Measurements from ENCODE around the gene ABCA13. TPM values are rescaled to one million over a fixed set of nuclear protein-coding genes. Genes with fewer than 3 reads are reported as not detected.

ABCA13 gene
- total RNA-seq, 1 donor from 2014 or later = 0.34 TPM

- no peak overlapping the region for H3K4me2 ChIP-seq (ENCODE audit: low read length)
- TF ChIP-seq CTCF (IDR thresholded peaks at IDR 0.05; ENCODE audit: insufficient read depth, low read depth, low read length) (no peak), EZH2 (IDR thresholded peaks at IDR 0.05; ENCODE audit: insufficient read depth, low read length) (no peak)
- no peaks in the 10 kb centered on the region for H4K20me1 ChIP-seq (ENCODE audit: insufficient read depth, low read length)
- no peaks in the 10 kb centered on the region for H3K4me1 ChIP-seq (ENCODE audit: insufficient read depth, low read length)
- no peaks in the 10 kb centered on the region for H3K79me2 ChIP-seq (ENCODE audit: insufficient read depth, low read length)
- no peak overlapping the region for H2AFZ ChIP-seq (ENCODE audit: low read depth, low read length)
- no peak for DNase-seq (ENCODE audit: low read depth)
- Mint-ChIP-seq H3K36me3 (ENCODE audit: low read depth, unreplicated experiment) (no peaks in the 10 kb centered on the region), H3K4me1 (ENCODE audit: low read depth, unreplicated experiment) (peaks cover 2% of the 10 kb centered on the region), H3K4me3 (ENCODE audit: unreplicated experiment) (no peak overlapping the region), H3K27ac (ENCODE audit: unreplicated experiment) (no peak overlapping the region), H3K9me3 (ENCODE audit: unreplicated experiment) (no peaks in the 10 kb centered on the region), H3K27me3 (ENCODE audit: low read depth, unreplicated experiment) (no peaks in the 10 kb centered on the region)
- no peak for FAIRE-seq
- no peaks in the 10 kb centered on the region for H3K27me3 ChIP-seq (ENCODE audit: insufficient read depth, low read length)
- no peaks in the 10 kb centered on the region for H3K36me3 ChIP-seq (ENCODE audit: insufficient read depth, low read length)
- H3K4me3 ChIP-seq (ENCODE audit: insufficient read depth, low read depth, low read length) = no peak overlapping the region
- no peak overlapping the region for H3K9ac ChIP-seq (ENCODE audit: low read length)
- H3K27ac ChIP-seq (ENCODE audit: low read depth, low read length) = no peak overlapping the region
- H3K9me3 ChIP-seq (ENCODE audit: insufficient read depth, low read depth, low read length) = no peaks in the 10 kb centered on the region
Observed at GRCh38 chr7:48380921-48381320, 209.7 kb downstream of the ABCA13 start.

GRCh38 chr7:48381571-48381970 is 210.3 kb downstream of the ABCA13 start:
- Histone ChIP-seq H3K79me2 (ENCODE audit: insufficient read depth, low read length) (no peaks in the 10 kb centered on the region), H3K4me2 (ENCODE audit: low read length) (no peak overlapping the region), H3K27me3 (ENCODE audit: insufficient read depth, low read length) (no peaks in the 10 kb centered on the region), H3K4me1 (ENCODE audit: insufficient read depth, low read length) (no peaks in the 10 kb centered on the region), H3K27ac (ENCODE audit: low read depth, low read length) (no peak overlapping the region), H4K20me1 (ENCODE audit: insufficient read depth, low read length) (no peaks in the 10 kb centered on the region), H3K9ac (ENCODE audit: low read length) (no peak overlapping the region), H3K4me3 (ENCODE audit: insufficient read depth, low read depth, low read length) (no peak overlapping the region), H2AFZ (ENCODE audit: low read depth, low read length) (no peak overlapping the region), H3K36me3 (ENCODE audit: insufficient read depth, low read length) (no peaks in the 10 kb centered on the region), H3K9me3 (ENCODE audit: insufficient read depth, low read depth, low read length) (no peaks in the 10 kb centered on the region)
- Mint-ChIP-seq H3K36me3 (ENCODE audit: low read depth, unreplicated experiment) (no peaks in the 10 kb centered on the region), H3K27ac (ENCODE audit: unreplicated experiment) (no peak overlapping the region), H3K4me1 (ENCODE audit: low read depth, unreplicated experiment) (peaks cover 2% of the 10 kb centered on the region), H3K9me3 (ENCODE audit: unreplicated experiment) (no peaks in the 10 kb centered on the region), H3K27me3 (ENCODE audit: low read depth, unreplicated experiment) (no peaks in the 10 kb centered on the region), H3K4me3 (ENCODE audit: unreplicated experiment) (no peak overlapping the region)
- DNase-seq (ENCODE audit: low read depth) (no peak), FAIRE-seq (no peak)
- TF ChIP-seq EZH2 (IDR thresholded peaks at IDR 0.05; ENCODE audit: insufficient read depth, low read length) (no peak), CTCF (IDR thresholded peaks at IDR 0.05; ENCODE audit: insufficient read depth, low read depth, low read length) (no peak)

- no peak overlapping the region for H3K4me3 ChIP-seq (ENCODE audit: insufficient read depth, low read depth, low read length)
- H3K4me1 ChIP-seq (ENCODE audit: insufficient read depth, low read length) = no peaks in the 10 kb centered on the region
- H4K20me1 ChIP-seq (ENCODE audit: insufficient read depth, low read length) = no peaks in the 10 kb centered on the region
- no peak overlapping the region for H3K27ac ChIP-seq (ENCODE audit: low read depth, low read length)
- no peak overlapping the region for H2AFZ ChIP-seq (ENCODE audit: low read depth, low read length)
- no peaks in the 10 kb centered on the region for H3K36me3 ChIP-seq (ENCODE audit: insufficient read depth, low read length)
- H3K9me3 ChIP-seq (ENCODE audit: insufficient read depth, low read depth, low read length) = no peaks in the 10 kb centered on the region
- H3K27me3 Mint-ChIP-seq (ENCODE audit: low read depth, unreplicated experiment) = no peaks in the 10 kb centered on the region
- no peak overlapping the region for H3K4me2 ChIP-seq (ENCODE audit: low read length)
- H3K27me3 ChIP-seq (ENCODE audit: insufficient read depth, low read length) = no peaks in the 10 kb centered on the region
- no peaks in the 10 kb centered on the region for H3K9me3 Mint-ChIP-seq (ENCODE audit: unreplicated experiment)
- no peak for TF ChIP-seq EZH2 (IDR thresholded peaks at IDR 0.05; ENCODE audit: insufficient read depth, low read length)
- TF ChIP-seq CTCF (IDR thresholded peaks at IDR 0.05; ENCODE audit: insufficient read depth, low read depth, low read length) = no peak
- no peak overlapping the region for H3K4me3 Mint-ChIP-seq (ENCODE audit: unreplicated experiment)
- DNase-seq (ENCODE audit: low read depth) (no peak), FAIRE-seq (no peak)
- no peak overlapping the region for H3K27ac Mint-ChIP-seq (ENCODE audit: unreplicated experiment)
- no peak overlapping the region for H3K9ac ChIP-seq (ENCODE audit: low read length)
- H3K4me1 Mint-ChIP-seq (ENCODE audit: low read depth, unreplicated experiment) = peaks cover 2% of the 10 kb centered on the region
- H3K79me2 ChIP-seq (ENCODE audit: insufficient read depth, low read length) = no peaks in the 10 kb centered on the region
- H3K36me3 Mint-ChIP-seq (ENCODE audit: low read depth, unreplicated experiment) = no peaks in the 10 kb centered on the region
Observed at GRCh38 chr7:48384180-48384752, 213.0 kb downstream of the ABCA13 start.
